OCI-M2 (cell line): ENCODE data around the gene BLVRB.
"Not testable (repeated sequence)": the region's sequence is repeated elsewhere in the genome, so short reads cannot be mapped to it uniquely, and the experiment has no call there.

Experiments used
- DNase-seq: peaks from one replicate; lab custom pipeline; 2025; ENCODE audit not compliant: unreplicated experiment; lab: John Stamatoyannopoulos, UW

Gene BLVRB

DNA sequence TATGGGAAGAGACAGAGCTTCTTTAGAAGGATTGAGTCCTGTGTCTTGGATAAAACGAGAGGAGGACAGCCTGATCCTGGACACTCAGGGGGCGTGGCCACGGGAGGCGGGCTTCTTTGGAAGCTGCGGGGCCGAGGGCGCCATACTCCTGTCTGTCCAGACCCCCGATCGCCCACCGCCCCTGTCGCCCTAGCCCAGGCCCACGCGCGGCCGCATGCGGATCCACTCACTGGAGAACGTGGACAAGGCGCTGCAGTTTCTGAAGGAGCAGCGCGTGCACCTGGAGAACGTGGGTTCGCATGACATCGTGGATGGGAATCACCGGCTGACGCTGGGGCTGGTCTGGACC, 24.3 kb upstream of the BLVRB start:
- no peak for DNase-seq

DNA sequence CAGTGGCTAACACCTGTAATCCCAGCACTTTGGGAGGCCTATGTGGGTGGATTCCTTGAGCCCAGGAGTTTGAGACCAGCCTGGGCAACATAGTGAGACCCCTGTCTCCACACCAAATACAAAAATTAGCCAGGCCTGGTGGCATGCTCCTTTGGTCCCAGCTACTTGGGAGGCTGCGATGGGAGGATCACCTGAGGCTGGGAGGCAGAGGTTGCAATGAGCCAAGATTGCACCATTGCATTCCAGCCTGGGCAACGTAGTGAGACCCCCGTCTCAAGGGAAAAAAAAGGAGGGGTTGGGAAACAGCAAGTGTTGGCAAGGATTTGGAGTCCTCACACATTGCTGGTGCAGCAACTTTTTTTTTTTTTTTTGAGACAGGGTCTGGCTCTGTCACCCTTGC, 20.5 kb upstream of the BLVRB start:
- DNase-seq, result no peak

DNA sequence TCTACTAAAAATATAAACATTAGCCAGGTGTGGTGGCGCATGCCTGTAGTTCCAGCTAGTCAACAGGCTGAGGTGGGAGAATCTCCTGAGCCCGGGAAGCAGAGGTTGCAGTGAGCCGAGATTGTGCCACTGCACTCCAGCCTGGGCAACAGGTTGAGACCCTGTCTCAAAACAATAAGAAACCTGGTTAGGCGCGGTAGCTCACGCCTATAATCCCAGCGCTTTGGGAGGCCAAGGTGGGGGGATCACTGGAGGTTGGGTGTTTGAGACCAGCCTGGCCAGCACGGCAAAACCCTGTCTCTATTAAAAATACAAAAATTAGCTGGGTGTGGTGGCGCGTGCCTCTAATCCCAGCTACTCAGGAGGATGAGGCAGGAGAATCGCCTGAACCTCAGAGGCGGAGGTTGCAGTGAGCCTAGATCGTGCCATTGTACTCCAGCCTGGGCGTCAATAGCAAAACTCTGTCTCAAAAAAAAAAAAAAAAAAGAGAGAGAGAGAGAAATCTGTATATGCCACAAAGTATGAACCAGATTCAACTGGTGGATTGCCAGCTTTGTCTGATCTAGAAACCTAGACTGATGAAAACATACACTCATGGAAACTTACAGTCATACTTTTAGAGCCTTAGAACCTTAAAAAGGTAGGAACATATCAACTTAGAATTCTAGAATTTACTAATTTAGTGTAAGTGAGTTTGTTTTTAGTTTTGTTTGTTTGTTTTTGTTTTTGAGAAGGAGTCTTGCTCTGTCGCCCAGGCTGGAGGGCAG, 10.5 kb upstream of the BLVRB start:
- not testable (repeated sequence) for DNase-seq

DNA sequence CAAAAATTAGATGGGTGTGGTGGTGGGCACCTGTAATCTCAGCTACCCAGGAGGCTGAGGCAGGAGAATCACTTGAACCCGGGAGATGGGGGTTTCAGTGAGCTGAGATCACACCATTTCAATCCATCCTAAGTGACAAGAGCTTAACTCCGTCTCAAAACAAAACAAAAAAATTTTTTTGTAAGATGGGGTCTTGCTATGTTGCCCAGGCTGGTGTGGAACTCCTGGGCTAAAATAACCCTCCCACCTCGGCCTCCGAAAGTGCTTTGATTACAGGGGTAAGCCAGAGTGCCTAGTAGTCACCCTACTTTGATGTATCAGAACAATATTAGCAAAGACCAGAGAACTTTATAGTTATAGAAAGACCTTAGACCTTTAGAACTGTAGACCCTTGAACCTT, 9.2 kb upstream of the BLVRB start:
- DNase-seq, result no peak

DNA sequence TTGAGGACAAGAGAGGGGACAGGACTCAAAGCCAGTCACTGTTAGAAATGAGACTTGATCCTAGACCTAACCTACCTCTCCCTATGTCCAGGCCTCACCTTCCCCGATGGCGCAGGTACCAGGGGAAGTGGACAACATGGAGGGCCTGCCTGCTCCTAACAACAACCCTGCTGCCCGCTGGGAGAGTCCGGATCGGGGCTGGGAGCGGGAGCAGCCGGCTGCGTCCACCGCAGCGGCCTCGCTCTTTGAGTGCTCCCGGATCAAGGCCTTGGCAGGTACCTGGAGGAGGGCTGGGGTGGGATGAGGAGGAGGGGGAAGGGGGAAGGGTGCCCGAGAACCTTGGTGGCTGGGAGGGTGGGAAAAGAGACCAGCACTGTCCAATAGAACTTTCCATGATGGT, 7.0 kb upstream of the BLVRB start:
- no peak for DNase-seq

DNA sequence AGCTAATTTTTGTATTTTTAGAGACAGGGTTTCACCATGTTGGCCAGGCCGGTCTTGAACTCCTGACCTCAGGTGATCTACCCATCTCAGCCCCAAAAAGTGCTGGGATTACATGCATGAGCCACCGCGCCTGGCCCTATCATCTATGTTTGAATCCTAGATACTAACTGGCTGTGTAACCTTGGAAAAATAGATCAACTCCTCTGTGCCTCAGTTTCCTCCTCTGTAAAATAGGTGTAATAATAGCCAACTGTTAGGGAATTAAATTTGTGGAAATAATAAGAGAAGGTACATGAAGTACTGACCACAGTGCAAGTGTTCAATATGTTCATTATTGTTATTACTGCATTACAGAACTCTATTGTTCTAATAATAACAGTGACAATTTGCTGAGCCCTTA, 5.6 kb upstream of the BLVRB start:
- no peak for DNase-seq

DNA sequence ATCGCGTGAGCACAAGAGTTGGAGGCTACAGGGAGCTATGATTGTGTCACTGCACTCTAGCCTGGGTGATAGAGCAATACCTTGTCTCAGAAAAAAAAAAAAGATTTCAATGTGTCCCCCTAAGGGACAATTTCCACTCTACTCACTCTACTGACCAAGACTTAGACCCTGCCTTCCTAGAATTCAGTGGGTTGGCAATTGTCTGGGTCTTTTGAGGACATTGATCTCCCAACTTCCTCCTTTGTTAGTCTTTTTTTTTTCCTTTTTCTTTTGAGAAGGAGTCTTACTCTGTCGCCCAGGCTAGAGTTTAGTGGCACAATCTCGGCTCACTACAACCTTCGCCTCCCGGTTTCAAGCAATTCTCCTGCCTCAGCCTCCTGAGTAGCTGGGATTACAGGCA, 3.5 kb upstream of the BLVRB start:
- DNase-seq, result no peak

DNA sequence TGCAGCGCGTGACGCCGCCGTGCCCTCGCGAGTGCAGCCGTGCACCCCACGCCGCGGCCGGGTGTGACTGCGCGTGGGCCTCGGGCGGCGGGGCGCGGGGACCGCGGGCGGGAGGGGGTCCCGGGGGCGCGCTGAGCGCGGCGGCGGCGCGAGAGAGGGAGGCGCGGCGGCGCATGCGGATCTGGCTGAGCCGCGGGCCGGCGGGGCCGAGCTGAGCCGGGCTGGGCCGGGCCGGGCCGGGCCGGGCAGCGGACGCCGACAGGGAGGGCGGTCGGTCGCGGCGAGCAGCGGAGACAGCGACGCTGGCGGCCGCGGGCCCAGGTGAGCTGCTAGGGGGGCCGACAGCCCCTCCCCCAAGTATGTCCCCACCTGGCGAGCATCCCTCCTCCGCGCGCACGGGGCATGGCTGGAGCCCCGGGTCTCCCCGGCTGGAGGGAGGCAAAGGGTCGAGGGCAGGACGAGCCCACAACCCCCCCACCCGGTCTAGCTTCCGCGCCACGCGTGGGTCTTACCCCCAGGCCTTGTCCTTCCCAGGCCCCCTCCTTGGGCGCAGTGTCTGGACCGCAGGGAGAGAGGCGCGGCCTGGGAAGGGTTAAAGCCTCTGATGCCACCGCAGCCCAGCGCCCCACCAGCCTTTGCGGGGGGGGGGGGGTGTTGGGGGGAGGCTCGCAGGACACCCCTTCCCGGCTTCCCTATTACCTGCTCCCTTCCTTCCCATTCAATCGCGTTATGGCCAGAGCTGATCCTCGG, 1.6 kb upstream of the BLVRB start, which contains the start of gene SPTBN4:
TSS of gene SPTBN4 (plus strand) at position 17 of the 750 bp plus-strand sequence. CDS start 5,621 bp downstream, outside the sequence.
- DNase-seq, result no peak

DNA sequence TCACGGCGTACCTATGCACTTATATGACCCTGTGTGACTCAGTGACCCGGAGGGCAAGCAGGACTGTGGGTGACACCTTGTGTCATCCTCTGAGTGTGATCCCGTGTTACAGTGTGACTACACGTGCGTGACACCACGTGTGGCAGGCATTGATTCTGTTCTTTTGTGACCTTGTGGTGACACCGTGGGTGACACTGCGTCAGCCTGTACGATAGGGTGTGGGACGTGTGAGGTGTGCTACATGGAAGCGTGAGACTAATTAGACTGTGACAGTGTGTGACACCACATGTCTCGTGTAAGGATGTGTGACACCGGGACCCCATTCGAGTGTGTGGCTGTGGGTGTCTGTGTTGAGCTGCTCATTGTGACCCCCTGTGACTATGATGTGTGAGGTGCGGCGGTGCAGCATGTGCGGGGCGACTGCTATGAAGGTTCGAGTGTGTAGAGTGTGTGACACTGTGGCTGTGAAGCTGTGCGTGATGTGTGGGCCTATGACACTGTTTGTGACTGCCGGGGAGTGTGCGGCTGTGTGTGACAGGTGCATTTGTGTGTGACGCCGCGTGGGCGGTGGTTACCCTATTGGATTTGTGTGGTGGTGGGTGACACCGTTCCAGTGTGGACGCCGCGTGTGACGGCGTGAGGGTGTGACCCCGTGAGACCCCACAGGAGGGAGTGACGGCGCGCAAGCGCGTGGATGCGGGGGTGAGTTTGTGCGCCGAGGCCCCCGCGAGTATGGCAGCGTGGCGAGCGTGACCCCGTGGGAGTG, 857 bp upstream of the BLVRB start:
- DNase-seq, result no peak

DNA sequence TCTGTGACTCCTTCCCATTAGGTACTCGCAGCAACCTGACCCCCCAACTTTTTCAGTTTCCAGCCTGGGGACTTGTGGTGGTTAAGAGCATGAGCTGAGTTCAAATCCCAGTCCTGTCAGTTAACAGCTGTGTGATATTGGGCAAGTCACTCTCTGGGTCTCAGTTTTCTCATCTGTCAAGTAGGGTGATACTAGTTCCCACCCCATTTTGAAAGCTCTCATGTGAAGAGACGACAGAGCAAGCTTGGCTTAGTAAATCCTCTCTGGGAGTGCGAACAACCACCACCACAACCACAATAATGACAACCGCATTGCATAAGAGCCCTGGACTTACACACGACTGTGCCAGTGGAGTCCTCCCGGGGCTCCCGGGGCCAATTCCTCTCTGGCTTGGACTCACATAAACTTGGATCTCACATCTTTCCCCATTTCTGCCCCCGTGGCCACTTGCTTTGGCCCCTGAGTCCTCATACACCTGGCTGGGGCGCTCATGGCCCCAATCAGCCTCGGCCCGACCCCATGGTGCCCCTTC, 454 bp downstream of the BLVRB start:
- DNase-seq, result no peak

DNA sequence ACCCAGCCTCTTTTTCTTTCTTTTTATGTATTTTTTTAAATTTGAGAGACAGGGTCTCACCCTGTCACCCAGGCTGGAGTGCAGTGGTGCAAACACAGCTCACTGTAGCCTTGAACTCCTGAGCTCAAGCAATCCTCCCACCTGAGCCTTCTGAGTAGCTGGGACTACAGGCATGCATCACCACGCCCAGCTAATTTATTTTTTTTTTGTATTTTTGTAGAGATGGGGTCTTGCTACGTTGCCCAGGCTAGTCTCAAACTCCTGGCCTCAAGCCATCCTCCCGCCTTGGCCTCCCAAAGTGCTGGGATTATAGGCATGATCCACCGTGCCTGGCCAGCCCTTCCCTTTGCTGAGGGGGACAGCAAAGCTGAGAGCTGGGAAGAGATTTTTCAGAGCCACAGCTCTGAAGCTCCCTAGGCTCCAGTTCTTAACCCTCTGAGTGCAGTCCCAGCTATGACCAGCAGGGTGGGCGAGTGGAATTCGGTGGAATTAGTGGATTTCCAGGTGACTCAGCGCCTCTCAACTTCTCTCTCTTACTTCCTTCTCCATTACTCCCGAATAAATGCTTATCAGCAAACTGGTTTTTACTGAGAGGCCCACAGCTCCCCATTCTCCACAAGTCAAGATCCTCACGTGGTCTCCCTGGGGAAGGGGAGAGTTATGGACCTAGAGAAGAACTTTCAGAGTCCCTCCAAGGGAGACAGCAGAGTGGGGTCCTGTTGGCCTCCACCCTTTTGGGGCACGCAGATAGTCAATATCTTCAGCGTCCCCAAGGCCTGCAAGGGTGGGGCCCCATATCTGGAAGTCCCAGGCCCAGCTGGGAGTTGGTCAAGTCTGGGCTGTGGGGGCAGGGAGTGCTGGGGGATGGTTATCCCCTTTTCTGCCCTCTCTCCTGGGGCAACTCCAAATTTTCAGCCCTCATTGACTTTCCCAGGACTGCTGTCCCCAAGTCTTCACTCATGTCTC, 1.2 kb downstream of the BLVRB start:
- peak; percentile 99 for DNase-seq

DNA sequence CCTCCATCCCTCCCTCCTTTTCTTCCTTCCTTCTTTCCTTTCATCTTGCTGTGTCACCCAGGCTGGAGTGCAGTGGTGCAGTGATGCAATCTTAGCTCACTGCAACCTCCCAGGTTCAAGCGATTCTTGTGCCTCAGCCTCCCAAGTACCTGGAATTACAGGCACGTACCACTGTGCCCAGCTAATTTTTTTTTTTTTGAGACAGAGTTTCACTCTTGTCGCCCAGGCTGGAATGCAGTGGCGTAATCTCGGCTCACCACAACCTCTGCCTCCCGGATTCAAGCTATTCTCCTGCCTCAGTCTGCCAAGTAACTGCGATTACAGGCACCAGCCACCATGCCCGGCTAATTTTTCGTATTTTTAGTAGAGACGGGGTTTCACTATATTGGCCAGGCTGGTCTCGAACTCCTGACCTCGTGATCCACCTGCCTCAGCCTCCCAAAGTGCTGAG, 1.9 kb downstream of the BLVRB start:
- not testable (repeated sequence) for DNase-seq

DNA sequence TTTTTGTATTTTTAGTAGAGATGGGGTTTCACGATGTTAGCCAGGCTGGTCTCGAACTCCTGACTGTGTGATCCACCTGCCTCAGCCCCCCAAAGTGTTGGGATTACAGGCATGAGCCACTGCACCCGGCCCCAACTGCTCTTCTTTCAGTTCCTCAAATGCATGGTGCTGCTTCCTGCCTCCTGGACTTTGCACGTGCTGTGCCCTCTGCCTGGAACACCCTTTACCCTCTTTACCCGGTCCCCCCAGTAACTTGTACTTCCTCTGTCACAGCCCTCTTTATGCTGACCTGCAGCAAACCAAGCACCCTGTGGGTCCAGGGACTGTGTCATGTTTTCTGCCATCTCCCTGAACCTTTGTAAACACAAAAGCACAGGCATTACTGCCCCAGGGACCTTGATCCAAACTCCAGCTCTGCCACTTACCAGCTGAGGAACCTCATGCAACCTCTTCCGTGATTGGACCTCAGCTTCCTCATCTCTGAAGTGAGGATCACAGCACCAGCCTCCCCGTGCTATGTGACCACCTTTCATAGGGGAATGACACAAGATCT, 3.8 kb downstream of the BLVRB start:
- DNase-seq, result no peak

DNA sequence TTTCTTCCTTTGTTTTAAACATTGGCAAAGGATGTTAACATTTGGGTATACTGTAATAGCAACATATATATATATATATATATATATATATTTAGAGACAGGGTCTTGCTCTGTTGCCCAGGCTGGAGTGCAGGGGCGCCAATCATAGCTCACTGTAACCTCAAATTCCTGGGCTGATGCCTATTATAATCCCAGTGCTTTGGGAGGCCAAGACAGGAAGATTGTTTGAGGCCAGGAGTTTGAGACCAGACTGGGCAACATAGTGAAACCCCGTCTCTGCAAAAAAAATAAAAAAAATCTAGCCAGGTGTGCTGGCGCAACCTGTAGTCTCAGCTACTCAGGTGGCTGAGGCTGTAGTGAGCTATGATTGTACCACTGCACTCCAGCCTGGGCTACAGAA, 5.4 kb downstream of the BLVRB start:
- DNase-seq, result no peak

DNA sequence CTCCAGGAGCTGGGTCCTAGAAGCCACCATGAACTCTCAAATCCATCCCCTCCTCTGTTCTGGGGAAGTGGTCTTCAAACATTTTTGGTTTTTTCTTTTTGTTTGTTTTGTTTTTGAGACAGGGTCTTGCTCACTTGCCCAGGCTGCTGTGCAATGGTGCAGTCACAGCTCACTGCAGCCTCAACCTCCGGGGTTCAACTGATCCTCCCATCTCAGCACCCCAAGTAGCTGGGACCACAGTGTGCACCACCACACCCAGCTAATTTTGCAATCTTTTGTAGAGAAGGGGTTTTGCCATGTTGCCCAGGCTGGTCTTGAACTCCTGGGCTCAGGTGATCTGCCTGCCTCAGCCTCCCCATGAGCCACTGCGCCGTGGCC, 7.0 kb downstream of the BLVRB start:
- no peak for DNase-seq

DNA sequence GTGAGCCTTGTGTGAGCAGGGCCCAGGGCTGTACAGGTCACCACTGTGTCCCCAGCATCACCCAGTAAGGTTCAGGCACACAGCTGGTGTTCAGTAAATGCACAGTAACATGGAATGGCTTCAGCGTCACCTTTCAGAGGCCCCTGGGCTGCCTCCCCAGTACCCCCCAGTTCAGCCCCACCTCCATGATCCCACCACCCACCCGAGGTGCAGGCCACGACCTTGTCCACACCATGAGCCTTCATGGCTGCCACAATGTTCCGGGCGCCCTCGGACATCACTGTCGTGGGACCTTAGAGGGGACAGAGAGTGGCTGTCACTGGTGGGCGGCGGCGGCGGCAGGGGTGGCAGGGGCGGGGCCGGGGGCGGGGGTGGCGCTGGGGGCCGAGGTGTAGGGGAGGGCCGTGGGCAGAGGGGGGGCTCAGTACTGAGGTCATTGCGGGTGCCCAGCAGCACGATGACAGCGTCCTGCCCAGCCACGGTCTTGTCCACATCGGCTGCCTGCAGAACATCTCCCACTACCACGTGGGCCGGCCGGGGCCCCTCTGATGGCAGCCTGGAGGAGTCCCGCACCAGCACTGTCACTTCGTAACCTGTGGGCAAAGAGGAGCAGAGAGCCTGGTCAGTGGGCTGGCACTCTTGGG, 7.5 kb downstream of the BLVRB start:
- no peak for DNase-seq

DNA sequence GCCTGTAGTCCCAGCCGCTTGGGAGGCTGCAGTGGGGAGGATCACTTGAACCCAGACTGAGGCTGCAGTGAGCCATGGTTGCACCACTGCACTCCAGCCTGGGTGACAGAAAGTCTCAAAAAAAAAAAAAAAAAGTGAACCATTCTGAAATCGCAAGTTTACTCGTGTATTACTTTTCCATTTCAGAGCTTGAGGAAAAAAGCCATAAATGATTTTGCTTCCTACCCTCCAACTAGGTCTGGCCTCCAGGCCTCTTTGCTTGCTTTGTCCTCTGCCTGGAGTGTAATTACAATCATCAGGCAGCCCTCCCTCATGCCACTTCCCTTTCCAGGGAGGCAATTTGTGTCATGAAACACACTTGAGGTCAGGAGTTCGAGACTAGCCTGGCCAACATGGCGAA, 8.5 kb downstream of the BLVRB start:
- no peak for DNase-seq

DNA sequence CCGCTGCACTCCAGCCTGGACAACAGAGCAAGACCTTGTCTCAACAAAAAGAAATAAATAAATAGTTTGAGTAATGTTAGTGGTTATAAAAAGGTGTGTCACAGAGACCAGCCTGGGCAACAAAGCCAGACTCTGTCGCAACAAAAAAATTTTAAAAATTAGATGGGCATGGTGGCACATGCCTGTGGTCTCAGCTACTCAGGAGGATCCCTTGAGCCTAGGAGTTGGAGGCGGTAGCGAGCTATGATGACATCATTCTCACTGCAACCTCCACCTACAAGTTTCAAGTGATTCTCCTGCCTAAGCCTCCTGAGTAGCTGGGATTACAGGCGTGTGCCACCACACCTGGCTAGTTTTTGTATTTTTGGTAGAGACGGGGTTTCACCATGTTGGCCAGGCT, 11.6 kb downstream of the BLVRB start:
- DNase-seq, result not testable (repeated sequence)

DNA sequence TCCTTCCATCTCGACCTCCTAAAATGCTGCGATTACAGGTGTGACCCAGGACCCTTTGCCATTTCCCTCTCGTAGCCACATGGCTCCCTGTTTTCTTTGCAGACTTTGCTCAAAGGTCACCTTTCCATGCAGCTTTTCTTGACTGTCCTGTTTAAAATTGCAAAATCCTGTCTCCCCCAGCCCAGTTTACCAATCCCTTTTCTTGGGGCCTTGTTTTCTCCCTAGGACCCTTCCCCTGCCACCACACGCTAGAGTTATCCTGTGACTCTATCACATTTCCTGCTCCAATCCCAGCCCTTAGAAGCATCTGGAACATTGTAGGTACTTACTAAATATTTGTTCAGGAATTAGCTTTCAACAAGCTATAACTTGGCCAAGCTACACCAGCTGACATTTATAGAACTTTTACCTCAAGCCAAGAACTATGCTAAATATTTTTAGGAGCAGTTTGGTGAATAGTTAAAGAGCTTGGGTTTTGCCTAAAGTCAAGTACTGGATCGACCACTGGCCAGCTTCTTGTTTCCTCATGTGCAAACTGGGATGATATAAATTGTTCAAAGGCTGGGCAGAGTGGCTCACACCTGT, 12.3 kb downstream of the BLVRB start:
- DNase-seq, result no peak
